Measurements from ENCODE around the gene EGR4.

DNA sequence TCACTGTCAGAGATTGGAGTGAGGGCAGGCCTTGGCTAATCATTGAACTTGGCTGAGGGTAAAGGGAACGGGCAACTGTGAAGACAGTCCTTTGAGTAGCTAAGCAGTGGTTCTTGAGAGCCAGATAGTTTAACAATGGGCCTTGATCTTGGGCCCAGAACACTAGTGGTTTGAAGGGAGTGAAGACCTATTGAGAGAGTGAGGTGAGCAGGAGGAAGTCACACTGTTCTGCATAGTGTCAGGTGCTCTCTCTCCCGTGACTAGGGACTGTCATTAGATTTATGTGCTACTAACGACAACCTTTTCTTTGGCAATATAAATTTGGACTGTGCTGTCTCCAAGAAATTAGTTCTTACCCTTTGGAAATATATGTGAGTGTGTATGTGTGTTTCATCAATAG lies 47.7 kb upstream of the EGR4 start:
- TF ChIP-seq, protein P1, sequence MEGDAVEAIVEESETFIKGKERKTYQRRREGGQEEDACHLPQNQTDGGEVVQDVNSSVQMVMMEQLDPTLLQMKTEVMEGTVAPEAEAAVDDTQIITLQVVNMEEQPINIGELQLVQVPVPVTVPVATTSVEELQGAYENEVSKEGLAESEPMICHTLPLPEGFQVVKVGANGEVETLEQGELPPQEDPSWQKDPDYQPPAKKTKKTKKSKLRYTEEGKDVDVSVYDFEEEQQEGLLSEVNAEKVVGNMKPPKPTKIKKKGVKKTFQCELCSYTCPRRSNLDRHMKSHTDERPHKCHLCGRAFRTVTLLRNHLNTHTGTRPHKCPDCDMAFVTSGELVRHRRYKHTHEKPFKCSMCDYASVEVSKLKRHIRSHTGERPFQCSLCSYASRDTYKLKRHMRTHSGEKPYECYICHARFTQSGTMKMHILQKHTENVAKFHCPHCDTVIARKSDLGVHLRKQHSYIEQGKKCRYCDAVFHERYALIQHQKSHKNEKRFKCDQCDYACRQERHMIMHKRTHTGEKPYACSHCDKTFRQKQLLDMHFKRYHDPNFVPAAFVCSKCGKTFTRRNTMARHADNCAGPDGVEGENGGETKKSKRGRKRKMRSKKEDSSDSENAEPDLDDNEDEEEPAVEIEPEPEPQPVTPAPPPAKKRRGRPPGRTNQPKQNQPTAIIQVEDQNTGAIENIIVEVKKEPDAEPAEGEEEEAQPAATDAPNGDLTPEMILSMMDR (IDR thresholded peaks at IDR 0.05), result no peak
- no peak for TF ChIP-seq POLR2A (IDR thresholded peaks at IDR 0.05)

All from uterus (tissue), 2 donors.